ENCODE data around the gene MCTP1. TPM values are rescaled to one million over a fixed set of nuclear protein-coding genes. Genes with fewer than 3 reads are reported as not detected.
A peak's percentile ranks its signal among the peaks of the same experiment; 100 is the strongest.

MCTP1 gene
- total RNA-seq, 1 experiment from 2014 or later, result 2.5 TPM

DNA sequence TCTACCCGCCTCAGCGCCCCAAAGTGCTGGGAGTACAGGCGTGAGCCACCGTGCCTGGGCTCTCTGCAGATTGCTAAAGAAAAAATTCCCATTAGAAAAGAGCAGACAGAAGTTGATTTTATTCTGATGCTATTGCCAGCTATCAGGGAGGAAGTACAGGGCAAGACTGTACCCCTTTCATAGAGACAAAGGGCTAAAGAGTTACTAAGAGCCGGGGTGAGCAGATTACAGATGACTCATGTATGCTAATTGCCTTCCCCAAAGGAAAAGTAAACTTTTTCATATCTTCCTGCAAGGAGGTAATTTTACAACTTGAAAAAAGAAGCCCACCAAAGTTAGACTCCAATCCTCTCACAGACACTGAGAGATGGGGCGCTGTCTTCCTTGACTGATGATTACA lies 42.3 kb upstream of the MCTP1 start:
- H4K8ac ChIP-seq (replicated peaks; ENCODE audit: insufficient read length, low read depth, low read length), result no peak overlapping the region
- H2BK15ac ChIP-seq (ENCODE audit: low read depth, low read length), result no peak overlapping the region
- Mint-ChIP-seq H3K9me3 (peaks cover 0 to 3% of the 10 kb centered on the region in 2 experiments; a peak in 1 of 5 replicates), H3K36me3 (ENCODE audit: insufficient read depth in 1 of 3, low read depth in 3 of 3) (peaks cover 0 to 3% (median 0%) of the 10 kb centered on the region in 3 experiments; a peak in 1 of 7 replicates), H3K27me3 (ENCODE audit: low read depth) (no peaks in the 10 kb centered on the region), H3K4me1 (peaks cover 3 to 6% of the 10 kb centered on the region in 2 experiments; a peak in 2 of 4 replicates), H3K27ac (0 out of 7 replicates have a peak overlapping the region, but pooled peaks of 1 of the 3 experiments have one; percentile 65), H3K4me3 (no peak overlapping the region)
- no peak overlapping the region for H3K14ac ChIP-seq (ENCODE audit: insufficient read depth, low read length)
- H3K9ac ChIP-seq (ENCODE audit: extremely low read depth, insufficient read length, low read length), result no peak overlapping the region
- no peak overlapping the region for H3K4ac ChIP-seq (ENCODE audit: low read depth, low read length)
- H3K79me1 ChIP-seq (ENCODE audit: insufficient read depth, low read depth, low read length, poor library complexity, severe bottlenecking), result no peaks in the 10 kb centered on the region
- H4K20me1 ChIP-seq (ENCODE audit: control insufficient read depth, insufficient read depth, insufficient read length), result no peaks in the 10 kb centered on the region
- no peak overlapping the region for H4K5ac ChIP-seq (ENCODE audit: insufficient read length, low read depth, low read length)
- H3K27ac ChIP-seq (ENCODE audit: insufficient read length, low read depth, low read length), result no peak overlapping the region
- no peak for DNase-seq
- no peaks in the 10 kb centered on the region for H3K27me3 ChIP-seq (ENCODE audit: insufficient read depth, low read length)
- H3K18ac ChIP-seq (ENCODE audit: insufficient read length, low read depth, low read length), result no peak overlapping the region
- no peak overlapping the region for H2BK20ac ChIP-seq (ENCODE audit: low read depth, low read length, poor library complexity, severe bottlenecking)
- TF ChIP-seq, protein P1, sequence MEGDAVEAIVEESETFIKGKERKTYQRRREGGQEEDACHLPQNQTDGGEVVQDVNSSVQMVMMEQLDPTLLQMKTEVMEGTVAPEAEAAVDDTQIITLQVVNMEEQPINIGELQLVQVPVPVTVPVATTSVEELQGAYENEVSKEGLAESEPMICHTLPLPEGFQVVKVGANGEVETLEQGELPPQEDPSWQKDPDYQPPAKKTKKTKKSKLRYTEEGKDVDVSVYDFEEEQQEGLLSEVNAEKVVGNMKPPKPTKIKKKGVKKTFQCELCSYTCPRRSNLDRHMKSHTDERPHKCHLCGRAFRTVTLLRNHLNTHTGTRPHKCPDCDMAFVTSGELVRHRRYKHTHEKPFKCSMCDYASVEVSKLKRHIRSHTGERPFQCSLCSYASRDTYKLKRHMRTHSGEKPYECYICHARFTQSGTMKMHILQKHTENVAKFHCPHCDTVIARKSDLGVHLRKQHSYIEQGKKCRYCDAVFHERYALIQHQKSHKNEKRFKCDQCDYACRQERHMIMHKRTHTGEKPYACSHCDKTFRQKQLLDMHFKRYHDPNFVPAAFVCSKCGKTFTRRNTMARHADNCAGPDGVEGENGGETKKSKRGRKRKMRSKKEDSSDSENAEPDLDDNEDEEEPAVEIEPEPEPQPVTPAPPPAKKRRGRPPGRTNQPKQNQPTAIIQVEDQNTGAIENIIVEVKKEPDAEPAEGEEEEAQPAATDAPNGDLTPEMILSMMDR (conservative IDR thresholded peaks at IDR 0.05), result no peak
- no peak overlapping the region for H3K4me2 ChIP-seq (ENCODE audit: insufficient read depth, insufficient read length, low read length)
- H3K23me2 ChIP-seq (ENCODE audit: insufficient read length, low read depth, low read length, poor library complexity, severe bottlenecking), result no peaks in the 10 kb centered on the region
- no peak overlapping the region for H3K56ac ChIP-seq (ENCODE audit: insufficient read length, low read depth, low read length)
- H2AK5ac ChIP-seq (ENCODE audit: insufficient read length, low read length), result no peak overlapping the region
- no peaks in the 10 kb centered on the region for H3K79me2 ChIP-seq (ENCODE audit: insufficient read depth, low read length)
- WGBS (ENCODE audit: extremely low coverage, insufficient read length, low lambda C conversion rate), result no CpG with 5 or more reads among the region's 6 CpGs
- H2BK120ac ChIP-seq (ENCODE audit: low read depth, low read length, poor library complexity, severe bottlenecking), result no peak overlapping the region
- no peak overlapping the region for H2AFZ ChIP-seq (ENCODE audit: low read length)
- H2BK5ac ChIP-seq (ENCODE audit: insufficient read length, low read length), result no peak overlapping the region
- no peak overlapping the region for H2BK12ac ChIP-seq (ENCODE audit: insufficient read length, low read depth, low read length)
- no peak overlapping the region for H4K91ac ChIP-seq (ENCODE audit: insufficient read length, low read depth, low read length)
- no peak overlapping the region for H3T11ph ChIP-seq (ENCODE audit: low read length)
- no peaks in the 10 kb centered on the region for H3K9me3 ChIP-seq (ENCODE audit: control insufficient read depth, low read depth, low read length)
- H3K4me1 ChIP-seq (ENCODE audit: insufficient read depth, low read length), result no peaks in the 10 kb centered on the region; the same call in 1 of the 2 replicates
- H3K23ac ChIP-seq (ENCODE audit: insufficient read length, low read depth, low read length), result no peak overlapping the region

Measured in H9 (cell line).